ENCODE measurements around the gene SSH3. TPM values are rescaled to one million over a fixed set of nuclear protein-coding genes. Genes with fewer than 3 reads are reported as not detected.

The SSH3 gene
- polyA plus RNA-seq, 1 of the 3 experiments (the other 2 are of a cell fraction): 13.5 TPM

DNA sequence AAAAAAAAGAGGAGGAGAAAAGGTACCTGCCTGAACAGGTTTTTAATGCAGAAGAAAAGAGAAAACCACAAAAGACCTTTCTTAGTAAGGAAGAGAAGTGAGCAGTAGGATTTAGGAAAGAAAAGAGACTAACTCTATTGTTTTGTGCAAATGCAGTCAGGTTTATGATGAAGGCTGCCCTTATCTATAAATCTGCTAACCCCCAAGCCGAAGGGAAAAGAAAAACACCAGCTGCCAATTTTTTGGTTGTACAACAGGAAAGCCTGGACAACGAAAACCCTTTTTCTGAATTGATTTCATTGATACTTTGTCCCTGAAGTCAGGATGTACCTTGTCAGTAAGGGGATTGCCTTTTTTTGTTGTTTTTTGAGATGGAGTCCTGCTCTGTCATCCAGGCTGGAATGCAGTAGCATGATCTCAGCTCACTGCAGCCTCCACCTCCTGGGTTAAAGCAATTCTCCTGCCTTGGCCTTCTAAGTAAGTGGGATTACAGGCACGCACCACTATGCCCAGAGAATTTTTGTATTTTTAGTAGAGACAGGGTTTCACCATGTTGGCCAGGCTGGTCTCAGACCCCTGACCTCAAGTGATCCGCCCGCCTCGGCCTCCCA lies 28.9 kb downstream of the SSH3 start:
- Histone ChIP-seq H3K9me3 (no peaks in the 10 kb centered on the region), H3K9ac (no peak overlapping the region), H3K9me2 (no peaks in the 10 kb centered on the region), H3K79me2 (ENCODE audit: insufficient read depth) (no peaks in the 10 kb centered on the region), H4K20me1 (ENCODE audit: insufficient read depth) (no peaks in the 10 kb centered on the region), H3K4me1 (ENCODE audit: control insufficient read depth in 1 of 2, insufficient read depth in 2 of 2, low read depth in 1 of 2, low read length in 1 of 2) (no peaks in the 10 kb centered on the region), H2AFZ (ENCODE audit: low read depth) (no peak overlapping the region), H3K4me2 (no peak overlapping the region), H3K27ac (ENCODE audit: low read depth in 2 of 2, low read length in 1 of 2) (no peak overlapping the region), H3K27me3 (ENCODE audit: insufficient read depth) (no peaks in the 10 kb centered on the region), H3F3A (replicated peaks; ENCODE audit: insufficient read depth) (peaks cover 2% of the 10 kb centered on the region), H3K4me3 (ENCODE audit: low read depth in 2 of 2, low read length in 1 of 2) (no peak overlapping the region), H3K36me3 (replicated peaks in 1 of 2; ENCODE audit: control insufficient read depth in 1 of 2, insufficient read depth in 2 of 2, low read length in 1 of 2) (no peaks in the 10 kb centered on the region)
- POLR2A ChIA-PET: no interaction called here
- CTCF ChIA-PET: interaction anchor here (1.2 to 8.2 kb wide), 3 partner anchors 14 to 70 kb away, joined by 4 to 66 read pairs (median 4); no protein-coding TSS in a partner anchor
- WGBS (ENCODE audit: low lambda C conversion rate): 90% methylated on average over 6 of the region's 6 CpGs
- no peak for DNase-seq
- no peak for TF ChIP-seq TCF12 (IDR thresholded peaks at IDR 0.05)
- TF ChIP-seq NFIC (IDR thresholded peaks at IDR 0.05; ENCODE audit: borderline replicate concordance): no peak
- TF ChIP-seq, protein P1, sequence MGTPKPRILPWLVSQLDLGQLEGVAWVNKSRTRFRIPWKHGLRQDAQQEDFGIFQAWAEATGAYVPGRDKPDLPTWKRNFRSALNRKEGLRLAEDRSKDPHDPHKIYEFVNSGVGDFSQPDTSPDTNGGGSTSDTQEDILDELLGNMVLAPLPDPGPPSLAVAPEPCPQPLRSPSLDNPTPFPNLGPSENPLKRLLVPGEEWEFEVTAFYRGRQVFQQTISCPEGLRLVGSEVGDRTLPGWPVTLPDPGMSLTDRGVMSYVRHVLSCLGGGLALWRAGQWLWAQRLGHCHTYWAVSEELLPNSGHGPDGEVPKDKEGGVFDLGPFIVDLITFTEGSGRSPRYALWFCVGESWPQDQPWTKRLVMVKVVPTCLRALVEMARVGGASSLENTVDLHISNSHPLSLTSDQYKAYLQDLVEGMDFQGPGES (IDR thresholded peaks at IDR 0.05; ENCODE audit: low read depth, low read length): no peak
- TF ChIP-seq RAD21 (IDR thresholded peaks at IDR 0.05; ENCODE audit: low read length): no peak
- TF ChIP-seq GABPA (IDR thresholded peaks at IDR 0.05; ENCODE audit: low read depth): no peak
- TF ChIP-seq, protein P2, sequence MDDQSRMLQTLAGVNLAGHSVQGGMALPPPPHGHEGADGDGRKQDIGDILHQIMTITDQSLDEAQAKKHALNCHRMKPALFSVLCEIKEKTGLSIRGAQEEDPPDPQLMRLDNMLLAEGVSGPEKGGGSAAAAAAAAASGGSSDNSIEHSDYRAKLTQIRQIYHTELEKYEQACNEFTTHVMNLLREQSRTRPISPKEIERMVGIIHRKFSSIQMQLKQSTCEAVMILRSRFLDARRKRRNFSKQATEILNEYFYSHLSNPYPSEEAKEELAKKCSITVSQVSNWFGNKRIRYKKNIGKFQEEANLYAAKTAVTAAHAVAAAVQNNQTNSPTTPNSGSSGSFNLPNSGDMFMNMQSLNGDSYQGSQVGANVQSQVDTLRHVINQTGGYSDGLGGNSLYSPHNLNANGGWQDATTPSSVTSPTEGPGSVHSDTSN (IDR thresholded peaks at IDR 0.05): no peak
- no peak for TF ChIP-seq TEAD4 (IDR thresholded peaks at IDR 0.05; ENCODE audit: borderline replicate concordance, insufficient read depth)
- TF ChIP-seq MXI1 (IDR thresholded peaks at IDR 0.05; ENCODE audit: low read depth, low read length): no peak
- no peak for TF ChIP-seq POLR2AphosphoS5 (IDR thresholded peaks at IDR 0.05; ENCODE audit: low read depth, low read length)
- TF ChIP-seq MEF2A (IDR thresholded peaks at IDR 0.05; ENCODE audit: borderline replicate concordance, low read depth): no peak
- no peak for TF ChIP-seq CHD2 (IDR thresholded peaks at IDR 0.05; ENCODE audit: low read length, partially characterized antibody)
- no peak for TF ChIP-seq FOXM1 (IDR thresholded peaks at IDR 0.05; ENCODE audit: low read depth)
- TF ChIP-seq, protein P3, sequence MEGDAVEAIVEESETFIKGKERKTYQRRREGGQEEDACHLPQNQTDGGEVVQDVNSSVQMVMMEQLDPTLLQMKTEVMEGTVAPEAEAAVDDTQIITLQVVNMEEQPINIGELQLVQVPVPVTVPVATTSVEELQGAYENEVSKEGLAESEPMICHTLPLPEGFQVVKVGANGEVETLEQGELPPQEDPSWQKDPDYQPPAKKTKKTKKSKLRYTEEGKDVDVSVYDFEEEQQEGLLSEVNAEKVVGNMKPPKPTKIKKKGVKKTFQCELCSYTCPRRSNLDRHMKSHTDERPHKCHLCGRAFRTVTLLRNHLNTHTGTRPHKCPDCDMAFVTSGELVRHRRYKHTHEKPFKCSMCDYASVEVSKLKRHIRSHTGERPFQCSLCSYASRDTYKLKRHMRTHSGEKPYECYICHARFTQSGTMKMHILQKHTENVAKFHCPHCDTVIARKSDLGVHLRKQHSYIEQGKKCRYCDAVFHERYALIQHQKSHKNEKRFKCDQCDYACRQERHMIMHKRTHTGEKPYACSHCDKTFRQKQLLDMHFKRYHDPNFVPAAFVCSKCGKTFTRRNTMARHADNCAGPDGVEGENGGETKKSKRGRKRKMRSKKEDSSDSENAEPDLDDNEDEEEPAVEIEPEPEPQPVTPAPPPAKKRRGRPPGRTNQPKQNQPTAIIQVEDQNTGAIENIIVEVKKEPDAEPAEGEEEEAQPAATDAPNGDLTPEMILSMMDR (IDR thresholded peaks at IDR 0.05): no peak
- TF ChIP-seq YY1 (IDR thresholded peaks at IDR 0.05; ENCODE audit: low read depth): no peak
- TF ChIP-seq, protein P4, sequence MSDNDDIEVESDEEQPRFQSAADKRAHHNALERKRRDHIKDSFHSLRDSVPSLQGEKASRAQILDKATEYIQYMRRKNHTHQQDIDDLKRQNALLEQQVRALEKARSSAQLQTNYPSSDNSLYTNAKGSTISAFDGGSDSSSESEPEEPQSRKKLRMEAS (IDR thresholded peaks at IDR 0.05; ENCODE audit: low read depth): no peak
